Gastrocnemius medialis (tissue), 4 donors: Measurements from ENCODE around the gene NR1H3.

ENCODE experiments used
- CTCF ChIP-seq, 5 experiments: fragments of 450-650 bp in 3 of 5; fragments of 200-600 bp in 2 of 5; sonication (generic) in 2 of 5; IDR thresholded peaks in 4 of 5; conservative IDR thresholded peaks in 1 of 5; 1 replicate in 4 of 5; 2 replicates in 1 of 5; pipeline ENCODE4 v1.5.1; 2016 to 2019; ENCODE audit warnings: antibody characterized with exemption in 5 of 5, mild to moderate bottlenecking in 3 of 5, moderate library complexity in 3 of 5
- POLR2A ChIP-seq, 2 donors: fragments of 450-650 bp; IDR thresholded peaks; one replicate each; pipeline ENCODE4 v1.6.1; 2017; ENCODE audit warnings: antibody characterized with exemption in 2 of 2, mild to moderate bottlenecking in 2 of 2, moderate library complexity in 2 of 2

- TF ChIP-seq CTCF (IDR thresholded peaks at IDR 0.05 in 4 of 5, conservative IDR thresholded peaks at IDR 0.05 in 1 of 5) (no peak), POLR2A (IDR thresholded peaks at IDR 0.05) (no peak)
These were observed 45.1 kb downstream of the NR1H3 start for GRCh38 chr11:47302853-47303252.
